Cardiac septum (tissue), 1 donor: ENCODE data around the gene MGAT4C. TPM values are rescaled to one million over a fixed set of nuclear protein-coding genes. Genes with fewer than 3 reads are reported as not detected.
"Not testable (repeated sequence)": the region's sequence is repeated elsewhere in the genome, so short reads cannot be mapped to it uniquely, and the experiment has no call there.

Experiments
- DNase-seq: peaks from one replicate; pipeline ENCODE4 v3.0.0-alpha.2; 2020; ENCODE audit warnings: low spot score
- intact Hi-C: fragments of 100-400 bp; cut with DNase I; formaldehyde crosslinking; loops from one replicate; pipeline ENCODE4 v1.14.0; 2022
- total RNA-seq: library from RNA; stranded (reverse); fragmentation: NEBNext Ultra II Directional; extraction: Animal tissue kit (Norgen Biotek cat#: 25700); gene quantifications from one replicate; pipeline ENCODE4 v1.2.1, GENCODE V29; 2021
- donor health status: DM: no; HTN: no; CAD: no.

MGAT4C gene
- total RNA-seq, 1 donor from 2014 or later, result 0.59 TPM

DNA sequence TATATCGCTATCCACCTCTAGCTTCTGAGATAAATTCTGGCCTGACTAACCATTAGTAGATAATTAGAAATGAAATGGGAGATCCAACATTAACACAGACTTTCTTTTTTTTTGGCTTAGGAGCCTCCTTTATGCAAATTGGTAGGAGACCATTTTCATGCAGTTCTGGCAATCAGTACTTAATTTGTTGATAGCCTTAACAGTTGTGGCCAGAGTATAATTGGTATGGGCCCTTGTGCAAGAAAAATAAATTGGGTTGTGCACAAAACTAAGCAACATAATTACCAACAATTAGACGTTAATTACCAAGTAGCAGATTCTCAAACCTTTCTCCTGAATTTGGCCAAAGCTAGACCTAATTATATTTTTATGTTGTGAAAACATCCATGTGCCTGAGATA is 111.0 kb downstream of the MGAT4C start:
- no peak for DNase-seq
- intact Hi-C loops, result no loop called here

GRCh38 chr12:86143162-86143561 is 113.0 kb downstream of the MGAT4C start:
- intact Hi-C loops, result no loop called here
- no peak for DNase-seq

DNA sequence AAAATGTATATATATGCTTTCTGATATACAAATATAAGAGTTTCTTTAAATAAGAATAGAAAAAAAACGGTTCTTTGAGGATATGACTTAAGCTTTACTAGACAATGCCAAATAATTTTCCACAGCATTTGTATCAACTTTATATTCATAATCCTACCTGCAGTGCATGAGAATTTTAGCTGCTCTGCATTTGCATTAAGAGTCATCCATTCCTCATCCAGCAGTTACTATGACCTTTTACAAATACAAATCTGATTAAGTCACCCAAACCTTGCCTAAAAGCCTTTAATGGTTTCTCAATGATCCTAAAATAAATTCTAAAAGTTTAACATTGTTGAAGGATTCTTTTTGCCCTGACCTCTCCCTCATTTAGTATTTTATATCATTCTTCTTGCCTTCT is 116.5 kb downstream of the MGAT4C start:
- no peak for DNase-seq
- intact Hi-C loops, result no loop called here

- intact Hi-C loops, result no loop called here
- no peak for DNase-seq
Measured at GRCh38 chr12:86138770-86139169, 117.4 kb downstream of the MGAT4C start.

- intact Hi-C loops, result no loop called here
- DNase-seq, result no peak
Measured at GRCh38 chr12:86137936-86138335, 118.3 kb downstream of the MGAT4C start.

DNA sequence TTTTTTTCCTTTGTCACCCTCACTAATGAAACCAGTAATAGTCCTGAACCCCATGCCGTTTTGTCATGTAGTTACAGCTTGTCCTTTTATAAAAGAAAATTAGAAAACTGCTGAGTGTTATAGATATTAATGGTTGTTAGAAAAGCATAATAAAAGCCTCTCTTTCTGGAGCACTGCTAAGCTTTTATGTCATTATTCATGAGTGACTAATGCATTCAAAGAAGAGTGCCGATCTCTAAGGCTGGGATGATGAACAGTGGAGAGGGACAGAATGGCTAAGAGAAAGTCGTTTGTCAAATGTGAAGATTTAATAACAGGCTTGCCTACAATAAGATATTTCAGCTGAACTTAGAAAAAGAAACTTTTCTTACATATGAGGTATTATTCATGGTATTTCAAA is 121.6 kb downstream of the MGAT4C start:
- intact Hi-C loops, result no loop called here

DNA sequence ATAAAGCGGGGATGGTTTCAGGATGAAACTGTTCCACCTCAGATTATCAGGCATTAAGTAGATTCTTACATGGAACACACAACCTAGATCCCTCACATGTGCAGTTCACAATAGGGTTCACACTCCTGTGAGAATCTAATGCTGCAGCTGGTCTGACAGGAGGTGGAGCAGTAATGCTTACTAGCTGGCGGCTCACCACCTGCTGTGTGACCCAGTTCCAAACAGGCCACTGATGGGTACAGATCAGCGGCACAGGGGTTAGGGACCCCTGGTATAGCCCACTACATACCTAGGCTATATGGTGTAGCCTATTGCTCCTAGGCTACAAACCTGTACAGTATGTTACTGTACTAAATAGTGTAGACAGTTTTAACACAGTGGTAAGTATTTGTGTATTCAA is 129.3 kb downstream of the MGAT4C start:
- DNase-seq, intact Hi-C loops: not testable (repeated sequence)

More for the DNA sequence above, 121.6 kb downstream of the MGAT4C start:
- no peak for DNase-seq

- intact Hi-C loops, result no loop called here
- DNase-seq, result no peak
Measured at GRCh38 chr12:86122846-86123468, 133.2 kb downstream of the MGAT4C start.

DNA sequence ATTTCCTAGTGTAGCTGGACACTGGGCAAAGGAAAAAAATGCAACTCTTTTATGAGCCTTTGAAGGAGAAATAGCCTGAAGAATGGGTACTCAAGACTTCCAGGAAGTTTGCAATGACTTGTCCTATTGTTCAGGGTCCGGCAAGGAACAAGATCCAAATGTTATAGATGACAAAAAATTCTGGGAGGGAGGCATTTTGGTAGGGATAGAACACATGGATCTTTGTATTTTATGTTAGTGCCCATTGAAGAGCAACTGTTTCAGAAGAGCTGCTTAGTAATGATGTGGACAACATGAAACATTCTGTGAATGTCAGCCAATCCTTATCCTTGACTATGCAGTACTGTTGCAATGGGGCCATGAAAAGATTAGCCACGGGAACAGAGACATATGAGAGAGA is 138.0 kb downstream of the MGAT4C start:
- no peak for DNase-seq
- intact Hi-C loops, result no loop called here

DNA sequence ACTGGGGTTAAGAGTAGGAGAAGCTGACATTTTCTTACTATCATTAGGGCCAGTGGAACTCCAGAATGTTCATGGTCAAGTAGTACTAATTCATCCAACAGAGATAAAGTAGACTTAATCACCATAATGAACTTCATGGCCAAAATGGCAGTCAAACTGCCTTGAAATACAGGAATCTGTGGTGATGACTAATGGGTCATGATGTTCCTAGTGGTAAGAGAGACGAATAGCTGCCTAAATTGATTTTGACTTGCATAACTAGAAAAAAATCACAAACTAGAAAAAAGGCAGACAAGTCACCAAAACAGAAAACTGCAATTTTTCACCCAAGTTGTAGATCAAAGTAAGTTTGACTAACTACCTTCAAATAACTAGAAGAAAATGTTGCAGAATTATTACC is 138.5 kb downstream of the MGAT4C start:
- intact Hi-C loops, result no loop called here
- DNase-seq, result no peak

- intact Hi-C loops, result no loop called here
- DNase-seq, result no peak
Measured at GRCh38 chr12:86104087-86104486, 152.1 kb downstream of the MGAT4C start.

DNA sequence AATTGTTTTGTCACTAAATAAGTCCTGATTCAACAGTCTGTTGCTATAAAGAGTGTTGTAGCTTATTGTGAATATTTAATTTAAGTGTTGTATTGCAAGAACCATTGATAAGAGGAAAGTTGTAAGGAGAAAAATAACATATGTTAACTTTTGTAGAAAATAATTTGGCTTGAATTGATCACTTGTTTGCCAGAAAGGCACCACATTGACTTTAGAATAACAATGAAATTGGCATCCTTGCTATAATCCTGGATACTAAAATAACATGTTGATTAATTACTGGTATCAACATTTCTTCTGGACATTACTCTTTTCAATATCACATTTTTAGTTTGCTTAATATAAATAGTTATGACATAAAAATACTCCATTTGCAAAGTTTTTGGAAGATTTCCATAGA is 159.0 kb downstream of the MGAT4C start:
- intact Hi-C loops, result no loop called here
- no peak for DNase-seq

- intact Hi-C loops, result no loop called here
- DNase-seq, result no peak
Measured at GRCh38 chr12:86091681-86092080, 164.5 kb downstream of the MGAT4C start.

GRCh38 chr12:86081843-86082242 is 174.3 kb downstream of the MGAT4C start:
- intact Hi-C loops, result no loop called here
- no peak for DNase-seq

DNA sequence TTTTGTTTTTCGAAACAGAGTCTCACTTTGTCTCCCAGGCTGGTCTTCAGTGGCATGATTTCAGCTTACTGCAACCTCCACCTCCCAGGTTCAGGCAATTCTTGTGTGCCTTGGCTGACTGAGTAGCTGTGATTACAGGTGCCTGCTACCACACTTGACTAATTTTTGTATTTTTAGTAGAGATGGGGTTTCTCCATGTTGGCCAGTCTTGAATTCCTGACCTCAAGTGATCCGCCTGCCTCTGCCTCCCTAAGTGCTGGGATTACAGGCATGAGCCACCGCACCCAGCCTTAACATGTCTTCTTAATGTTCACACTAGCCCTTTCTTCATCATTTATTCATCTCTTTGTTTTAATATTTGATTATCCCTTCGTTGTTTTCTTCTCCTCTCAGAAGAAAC is 197.1 kb downstream of the MGAT4C start:
- DNase-seq, intact Hi-C loops: not testable (repeated sequence)

GRCh38 chr12:86057092-86057845 is 198.9 kb downstream of the MGAT4C start:
- DNase-seq, result no peak
- intact Hi-C loops, result no loop called here

DNA sequence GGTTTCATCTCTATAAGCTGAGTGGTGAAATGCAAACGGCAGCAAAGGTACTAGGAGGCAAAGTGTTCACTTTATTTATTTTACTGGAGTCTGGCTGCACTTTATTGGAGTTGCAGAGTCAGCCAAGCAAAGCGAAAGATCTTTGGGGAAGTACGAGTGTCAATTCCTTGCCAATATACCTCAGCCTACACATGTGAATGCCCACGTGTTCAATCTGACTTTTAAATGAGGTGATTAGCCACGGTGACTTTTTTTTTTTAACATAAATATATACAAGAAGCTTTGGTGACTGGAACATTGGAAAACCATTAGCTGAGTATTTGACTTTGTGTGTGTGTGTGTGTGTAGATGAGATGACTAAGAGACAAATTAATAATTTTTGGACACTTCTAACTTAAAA is 203.3 kb downstream of the MGAT4C start:
- intact Hi-C loops, result no loop called here

GRCh38 chr12:86050010-86050409 is 206.2 kb downstream of the MGAT4C start:
- intact Hi-C loops, result no loop called here
- no peak for DNase-seq

More for the DNA sequence above, 203.3 kb downstream of the MGAT4C start:
- no peak for DNase-seq

DNA sequence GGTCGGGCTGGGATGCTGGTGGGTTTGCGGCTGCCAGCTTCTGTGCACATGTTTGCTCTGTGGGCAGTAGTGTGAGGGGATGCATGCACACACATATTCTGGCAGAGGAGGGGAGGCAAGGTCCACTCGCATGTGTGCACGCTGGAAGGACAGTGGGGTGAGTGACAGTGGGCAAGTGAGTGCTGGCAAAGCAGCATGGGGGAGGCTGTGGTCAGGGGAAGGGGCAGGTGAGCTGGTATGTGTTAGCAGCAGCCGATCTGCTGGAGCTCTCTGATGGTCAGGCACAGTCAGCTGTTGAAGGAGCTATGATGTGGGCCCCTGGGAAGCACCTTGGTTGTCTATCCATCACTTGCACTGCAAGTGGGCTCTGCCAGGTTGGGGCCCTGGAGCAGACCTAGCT is 211.8 kb downstream of the MGAT4C start:
- intact Hi-C loops, result no loop called here

DNA sequence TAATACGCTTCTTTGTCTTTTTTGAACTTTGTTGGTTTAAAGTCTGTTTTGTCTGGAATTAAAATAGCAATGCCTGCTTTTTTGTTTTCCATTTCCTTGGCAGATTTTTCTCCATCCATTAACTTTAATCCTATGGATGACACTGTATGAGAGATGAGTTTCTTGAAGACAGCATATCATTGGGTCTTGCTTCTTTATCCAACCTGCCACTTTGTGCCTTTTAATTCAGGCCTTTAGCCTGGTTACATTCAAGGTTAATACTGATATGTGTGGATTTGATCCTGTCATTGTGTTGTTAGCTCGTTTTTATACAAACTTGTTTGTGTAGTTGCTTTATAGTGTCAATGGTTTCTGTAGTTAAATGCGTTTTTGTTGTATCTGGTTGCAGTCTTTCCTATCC is 214.1 kb downstream of the MGAT4C start:
- no peak for DNase-seq
- intact Hi-C loops, result no loop called here

More for the DNA sequence above, 211.8 kb downstream of the MGAT4C start:
- no peak for DNase-seq

- DNase-seq, result no peak
- intact Hi-C loops, result no loop called here
Measured at GRCh38 chr12:86018361-86018760, 237.8 kb downstream of the MGAT4C start.
